Mammary epithelial cell (primary cell): ENCODE data around the gene C16orf82.

Experiments
- EZH2 ChIP-seq: IDR thresholded peaks from 2 replicates; pipeline ENCODE4 v1.6.1; 2012; ENCODE audit warnings: low read length, inconsistent platforms, borderline replicate concordance
- TF ChIP-seq, protein P1 (sequence below), 2 donors: IDR thresholded peaks in 1 of 2; conservative IDR thresholded peaks in 1 of 2; 2 replicates each; pipeline ENCODE4 v1.5.1; 2011 to 2012; ENCODE audit warnings: inconsistent platforms in 2 of 2, low read length in 2 of 2, mild to moderate bottlenecking in 2 of 2, control low read depth in 1 of 2, low read depth in 1 of 2; ENCODE audit not compliant: insufficient read depth in 1 of 2; ENCODE audit errors: extremely low read depth in 1 of 2

DNA sequence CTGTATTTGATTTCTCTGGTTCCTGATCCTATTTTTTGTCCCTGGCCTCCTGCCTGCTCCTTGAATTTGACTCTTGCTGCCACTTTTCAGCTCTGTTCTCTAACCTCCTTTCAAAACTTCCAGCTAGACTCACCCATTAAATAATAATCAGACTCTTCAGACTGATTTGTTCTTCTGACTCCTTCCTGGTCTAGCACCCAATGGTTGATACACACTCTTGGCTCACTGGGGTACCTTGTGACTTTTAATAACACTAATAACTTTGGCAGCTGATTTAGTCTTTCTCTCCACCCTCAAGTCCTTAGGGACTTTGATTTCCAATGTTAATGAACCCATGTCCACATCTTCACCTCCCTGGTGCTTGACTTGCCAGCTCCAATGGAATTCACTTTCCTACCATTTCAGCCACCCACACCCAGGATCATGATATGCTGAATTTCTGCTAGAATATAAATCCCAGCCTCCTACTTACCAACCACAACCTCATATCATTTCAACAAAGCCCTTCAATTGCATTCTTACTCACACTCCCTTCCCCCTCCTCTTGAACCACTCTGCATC, 19.7 kb upstream of the C16orf82 start:
- TF ChIP-seq, protein P1, sequence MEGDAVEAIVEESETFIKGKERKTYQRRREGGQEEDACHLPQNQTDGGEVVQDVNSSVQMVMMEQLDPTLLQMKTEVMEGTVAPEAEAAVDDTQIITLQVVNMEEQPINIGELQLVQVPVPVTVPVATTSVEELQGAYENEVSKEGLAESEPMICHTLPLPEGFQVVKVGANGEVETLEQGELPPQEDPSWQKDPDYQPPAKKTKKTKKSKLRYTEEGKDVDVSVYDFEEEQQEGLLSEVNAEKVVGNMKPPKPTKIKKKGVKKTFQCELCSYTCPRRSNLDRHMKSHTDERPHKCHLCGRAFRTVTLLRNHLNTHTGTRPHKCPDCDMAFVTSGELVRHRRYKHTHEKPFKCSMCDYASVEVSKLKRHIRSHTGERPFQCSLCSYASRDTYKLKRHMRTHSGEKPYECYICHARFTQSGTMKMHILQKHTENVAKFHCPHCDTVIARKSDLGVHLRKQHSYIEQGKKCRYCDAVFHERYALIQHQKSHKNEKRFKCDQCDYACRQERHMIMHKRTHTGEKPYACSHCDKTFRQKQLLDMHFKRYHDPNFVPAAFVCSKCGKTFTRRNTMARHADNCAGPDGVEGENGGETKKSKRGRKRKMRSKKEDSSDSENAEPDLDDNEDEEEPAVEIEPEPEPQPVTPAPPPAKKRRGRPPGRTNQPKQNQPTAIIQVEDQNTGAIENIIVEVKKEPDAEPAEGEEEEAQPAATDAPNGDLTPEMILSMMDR (conservative IDR thresholded peaks at IDR 0.05 in 1 of 2, IDR thresholded peaks at IDR 0.05 in 1 of 2; ENCODE audit: extremely low read depth in 1 of 2, insufficient read depth in 1 of 2, low read depth in 1 of 2, low read length in 2 of 2) = no peak
- no peak for TF ChIP-seq EZH2
